HepG2 (cell line): ENCODE measurements around the gene RXYLT1.
"Not testable (repeated sequence)": the region's sequence is repeated elsewhere in the genome, so short reads cannot be mapped to it uniquely, and the experiment has no call there.

Experiments used
- MAFK ChIP-seq, 2 experiments: IDR thresholded peaks in 1 of 2; conservative IDR thresholded peaks in 1 of 2; 2 replicates each; pipeline ENCODE4 v1.6.1; 2011; ENCODE audit warnings: improper control_type of control experiment in 2 of 2, low read length in 2 of 2
- MAZ ChIP-seq, 2 experiments: sonication (generic) in 1 of 2; formaldehyde crosslinking in 1 of 2; IDR thresholded peaks; 2 replicates each; pipeline versions ENCODE4 v1.5.0 to v1.6.1; 2012 to 2020; ENCODE audit warnings: low read depth in 2 of 2, mild to moderate bottlenecking in 2 of 2, borderline replicate concordance in 1 of 2, improper control_type of control experiment in 1 of 2, low read length in 1 of 2, missing genetic modification reagents in 1 of 2, moderate library complexity in 1 of 2
- SMC3 ChIP-seq: IDR thresholded peaks from 2 replicates; pipeline ENCODE4 v1.6.1; 2011; ENCODE audit warnings: low read length, improper control_type of control experiment
- SNRNP70 ChIP-seq: fragments of 200-400 bp; formaldehyde crosslinking; IDR thresholded peaks from 2 replicates; pipeline ENCODE4 v1.6.1; 2017; ENCODE audit warnings: mild to moderate bottlenecking, low read depth, low read length, moderate library complexity
- TAF1 ChIP-seq: sonication (generic); formaldehyde crosslinking; IDR thresholded peaks from 2 replicates; pipeline ENCODE4 v1.4.0; 2020; ENCODE audit warnings: missing genetic modification reagents
- TBP ChIP-seq: sonication (generic); formaldehyde crosslinking; IDR thresholded peaks from 2 replicates; pipeline ENCODE4 v1.5.0; 2020; ENCODE audit warnings: missing genetic modification reagents
- YY1 ChIP-seq: IDR thresholded peaks from 2 replicates; pipeline ENCODE4 v1.6.1; 2011; ENCODE audit warnings: low read length, low read depth, moderate library complexity, mild to moderate bottlenecking; ENCODE audit not compliant: insufficient read depth, insufficient replicate concordance
- ZBTB1 ChIP-seq: sonication (generic); formaldehyde crosslinking; IDR thresholded peaks from 2 replicates; pipeline ENCODE4 v1.4.0; 2020; ENCODE audit warnings: missing genetic modification reagents, borderline replicate concordance
- ZFP90 ChIP-seq: sonication (generic); formaldehyde crosslinking; IDR thresholded peaks from 2 replicates; pipeline ENCODE4 v1.8.0; 2022; ENCODE audit warnings: missing genetic modification reagents, mild to moderate bottlenecking, inconsistent platforms, borderline replicate concordance
- ZNF10 ChIP-seq: sonication (generic); formaldehyde crosslinking; IDR thresholded peaks from 2 replicates; pipeline ENCODE4 v1.4.0; 2020; ENCODE audit warnings: mild to moderate bottlenecking, low read depth, missing genetic modification reagents, borderline replicate concordance
- ZNF501 ChIP-seq: sonication (generic); formaldehyde crosslinking; IDR thresholded peaks from 2 replicates; pipeline ENCODE4 v1.5.1; 2020; ENCODE audit warnings: mild to moderate bottlenecking, moderate library complexity, missing genetic modification reagents
- TF ChIP-seq, protein P1 (sequence below): sonication (generic); formaldehyde crosslinking; IDR thresholded peaks from 2 replicates; pipeline ENCODE4 v1.5.0; 2020; ENCODE audit warnings: mild to moderate bottlenecking, missing genetic modification reagents, moderate library complexity
- TF ChIP-seq, protein P2 (sequence below): sonication (generic); formaldehyde crosslinking; IDR thresholded peaks from 2 replicates; pipeline ENCODE4 v1.4.0; 2020; ENCODE audit warnings: missing genetic modification reagents
- TF ChIP-seq, protein P3 (sequence below): sonication (generic); formaldehyde crosslinking; IDR thresholded peaks from 2 replicates; pipeline ENCODE4 v1.4.0; 2020; ENCODE audit warnings: mild to moderate bottlenecking, missing genetic modification reagents

DNA sequence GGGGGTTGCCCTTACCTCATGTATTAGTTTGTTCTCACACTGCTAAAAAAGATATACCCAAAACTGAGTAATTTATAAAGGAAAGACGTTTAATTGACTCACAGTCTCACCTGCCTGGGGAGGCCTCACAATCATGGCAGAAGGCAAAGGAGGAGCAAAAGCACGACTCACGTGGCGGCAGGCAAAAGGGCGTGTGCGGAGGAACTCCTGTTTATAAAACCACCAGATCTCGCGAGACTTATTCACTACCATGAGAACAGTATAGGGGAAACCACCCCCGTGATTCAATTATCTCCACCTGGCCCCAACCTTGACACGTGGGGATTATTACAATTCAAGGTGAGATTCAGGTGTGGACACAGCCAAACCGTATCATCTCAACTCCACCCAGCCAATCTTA lies 33.2 kb upstream of the RXYLT1 start:
- TF ChIP-seq, protein P1, sequence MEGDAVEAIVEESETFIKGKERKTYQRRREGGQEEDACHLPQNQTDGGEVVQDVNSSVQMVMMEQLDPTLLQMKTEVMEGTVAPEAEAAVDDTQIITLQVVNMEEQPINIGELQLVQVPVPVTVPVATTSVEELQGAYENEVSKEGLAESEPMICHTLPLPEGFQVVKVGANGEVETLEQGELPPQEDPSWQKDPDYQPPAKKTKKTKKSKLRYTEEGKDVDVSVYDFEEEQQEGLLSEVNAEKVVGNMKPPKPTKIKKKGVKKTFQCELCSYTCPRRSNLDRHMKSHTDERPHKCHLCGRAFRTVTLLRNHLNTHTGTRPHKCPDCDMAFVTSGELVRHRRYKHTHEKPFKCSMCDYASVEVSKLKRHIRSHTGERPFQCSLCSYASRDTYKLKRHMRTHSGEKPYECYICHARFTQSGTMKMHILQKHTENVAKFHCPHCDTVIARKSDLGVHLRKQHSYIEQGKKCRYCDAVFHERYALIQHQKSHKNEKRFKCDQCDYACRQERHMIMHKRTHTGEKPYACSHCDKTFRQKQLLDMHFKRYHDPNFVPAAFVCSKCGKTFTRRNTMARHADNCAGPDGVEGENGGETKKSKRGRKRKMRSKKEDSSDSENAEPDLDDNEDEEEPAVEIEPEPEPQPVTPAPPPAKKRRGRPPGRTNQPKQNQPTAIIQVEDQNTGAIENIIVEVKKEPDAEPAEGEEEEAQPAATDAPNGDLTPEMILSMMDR (CRISPR knock-in tag): not testable (repeated sequence)
- not testable (repeated sequence) for TF ChIP-seq TAF1; TBP (CRISPR knock-in tag); ZBTB1 (CRISPR knock-in tag); MAZ (IDR thresholded peaks at IDR 0.05; ENCODE audit: borderline replicate concordance, low read depth, low read length); MAZ (CRISPR knock-in tag; IDR thresholded peaks at IDR 0.05; ENCODE audit: low read depth); SNRNP70; MAFK (conservative IDR thresholded peaks at IDR 0.05 in 1 of 2, IDR thresholded peaks at IDR 0.05 in 1 of 2; ENCODE audit: low read length in 2 of 2); ZFP90 (CRISPR knock-in tag); ZNF501 (CRISPR knock-in tag); SMC3; YY1; ZNF10 (CRISPR knock-in tag)
- TF ChIP-seq, protein P2, sequence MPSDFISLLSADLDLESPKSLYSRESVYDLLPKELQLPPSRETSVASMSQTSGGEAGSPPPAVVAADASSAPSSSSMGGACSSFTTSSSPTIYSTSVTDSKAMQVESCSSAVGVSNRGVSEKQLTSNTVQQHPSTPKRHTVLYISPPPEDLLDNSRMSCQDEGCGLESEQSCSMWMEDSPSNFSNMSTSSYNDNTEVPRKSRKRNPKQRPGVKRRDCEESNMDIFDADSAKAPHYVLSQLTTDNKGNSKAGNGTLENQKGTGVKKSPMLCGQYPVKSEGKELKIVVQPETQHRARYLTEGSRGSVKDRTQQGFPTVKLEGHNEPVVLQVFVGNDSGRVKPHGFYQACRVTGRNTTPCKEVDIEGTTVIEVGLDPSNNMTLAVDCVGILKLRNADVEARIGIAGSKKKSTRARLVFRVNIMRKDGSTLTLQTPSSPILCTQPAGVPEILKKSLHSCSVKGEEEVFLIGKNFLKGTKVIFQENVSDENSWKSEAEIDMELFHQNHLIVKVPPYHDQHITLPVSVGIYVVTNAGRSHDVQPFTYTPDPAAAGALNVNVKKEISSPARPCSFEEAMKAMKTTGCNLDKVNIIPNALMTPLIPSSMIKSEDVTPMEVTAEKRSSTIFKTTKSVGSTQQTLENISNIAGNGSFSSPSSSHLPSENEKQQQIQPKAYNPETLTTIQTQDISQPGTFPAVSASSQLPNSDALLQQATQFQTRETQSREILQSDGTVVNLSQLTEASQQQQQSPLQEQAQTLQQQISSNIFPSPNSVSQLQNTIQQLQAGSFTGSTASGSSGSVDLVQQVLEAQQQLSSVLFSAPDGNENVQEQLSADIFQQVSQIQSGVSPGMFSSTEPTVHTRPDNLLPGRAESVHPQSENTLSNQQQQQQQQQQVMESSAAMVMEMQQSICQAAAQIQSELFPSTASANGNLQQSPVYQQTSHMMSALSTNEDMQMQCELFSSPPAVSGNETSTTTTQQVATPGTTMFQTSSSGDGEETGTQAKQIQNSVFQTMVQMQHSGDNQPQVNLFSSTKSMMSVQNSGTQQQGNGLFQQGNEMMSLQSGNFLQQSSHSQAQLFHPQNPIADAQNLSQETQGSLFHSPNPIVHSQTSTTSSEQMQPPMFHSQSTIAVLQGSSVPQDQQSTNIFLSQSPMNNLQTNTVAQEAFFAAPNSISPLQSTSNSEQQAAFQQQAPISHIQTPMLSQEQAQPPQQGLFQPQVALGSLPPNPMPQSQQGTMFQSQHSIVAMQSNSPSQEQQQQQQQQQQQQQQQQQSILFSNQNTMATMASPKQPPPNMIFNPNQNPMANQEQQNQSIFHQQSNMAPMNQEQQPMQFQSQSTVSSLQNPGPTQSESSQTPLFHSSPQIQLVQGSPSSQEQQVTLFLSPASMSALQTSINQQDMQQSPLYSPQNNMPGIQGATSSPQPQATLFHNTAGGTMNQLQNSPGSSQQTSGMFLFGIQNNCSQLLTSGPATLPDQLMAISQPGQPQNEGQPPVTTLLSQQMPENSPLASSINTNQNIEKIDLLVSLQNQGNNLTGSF (CRISPR knock-in tag): not testable (repeated sequence)
- TF ChIP-seq, protein P3, sequence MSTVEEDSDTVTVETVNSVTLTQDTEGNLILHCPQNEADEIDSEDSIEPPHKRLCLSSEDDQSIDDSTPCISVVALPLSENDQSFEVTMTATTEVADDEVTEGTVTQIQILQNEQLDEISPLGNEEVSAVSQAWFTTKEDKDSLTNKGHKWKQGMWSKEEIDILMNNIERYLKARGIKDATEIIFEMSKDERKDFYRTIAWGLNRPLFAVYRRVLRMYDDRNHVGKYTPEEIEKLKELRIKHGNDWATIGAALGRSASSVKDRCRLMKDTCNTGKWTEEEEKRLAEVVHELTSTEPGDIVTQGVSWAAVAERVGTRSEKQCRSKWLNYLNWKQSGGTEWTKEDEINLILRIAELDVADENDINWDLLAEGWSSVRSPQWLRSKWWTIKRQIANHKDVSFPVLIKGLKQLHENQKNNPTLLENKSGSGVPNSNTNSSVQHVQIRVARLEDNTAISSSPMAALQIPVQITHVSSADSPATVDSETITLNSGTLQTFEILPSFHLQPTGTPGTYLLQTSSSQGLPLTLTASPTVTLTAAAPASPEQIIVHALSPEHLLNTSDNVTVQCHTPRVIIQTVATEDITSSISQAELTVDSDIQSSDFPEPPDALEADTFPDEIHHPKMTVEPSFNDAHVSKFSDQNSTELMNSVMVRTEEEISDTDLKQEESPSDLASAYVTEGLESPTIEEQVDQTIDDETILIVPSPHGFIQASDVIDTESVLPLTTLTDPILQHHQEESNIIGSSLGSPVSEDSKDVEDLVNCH (CRISPR knock-in tag): not testable (repeated sequence)
